WI38 (cell line): Measurements from ENCODE around the gene NOB1.

Experiments used
- H3K4me3 ChIP-seq: 2 replicates; pipeline ENCODE4 v1.5.1; 2011; ENCODE audit warnings: low read depth, mild to moderate bottlenecking, control low read depth, low read length
- TF ChIP-seq, protein P1 (sequence below): IDR thresholded peaks from 2 replicates; pipeline ENCODE4 v1.5.1; 2012; ENCODE audit warnings: low read depth, mild to moderate bottlenecking, control low read depth, low read length

The NOB1 gene

GRCh38 chr16:69756705-69757104 lies 2.0 kb upstream of the NOB1 start:
- TF ChIP-seq, protein P1, sequence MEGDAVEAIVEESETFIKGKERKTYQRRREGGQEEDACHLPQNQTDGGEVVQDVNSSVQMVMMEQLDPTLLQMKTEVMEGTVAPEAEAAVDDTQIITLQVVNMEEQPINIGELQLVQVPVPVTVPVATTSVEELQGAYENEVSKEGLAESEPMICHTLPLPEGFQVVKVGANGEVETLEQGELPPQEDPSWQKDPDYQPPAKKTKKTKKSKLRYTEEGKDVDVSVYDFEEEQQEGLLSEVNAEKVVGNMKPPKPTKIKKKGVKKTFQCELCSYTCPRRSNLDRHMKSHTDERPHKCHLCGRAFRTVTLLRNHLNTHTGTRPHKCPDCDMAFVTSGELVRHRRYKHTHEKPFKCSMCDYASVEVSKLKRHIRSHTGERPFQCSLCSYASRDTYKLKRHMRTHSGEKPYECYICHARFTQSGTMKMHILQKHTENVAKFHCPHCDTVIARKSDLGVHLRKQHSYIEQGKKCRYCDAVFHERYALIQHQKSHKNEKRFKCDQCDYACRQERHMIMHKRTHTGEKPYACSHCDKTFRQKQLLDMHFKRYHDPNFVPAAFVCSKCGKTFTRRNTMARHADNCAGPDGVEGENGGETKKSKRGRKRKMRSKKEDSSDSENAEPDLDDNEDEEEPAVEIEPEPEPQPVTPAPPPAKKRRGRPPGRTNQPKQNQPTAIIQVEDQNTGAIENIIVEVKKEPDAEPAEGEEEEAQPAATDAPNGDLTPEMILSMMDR, result no peak
- no peak overlapping the region for H3K4me3 ChIP-seq

GRCh38 chr16:69754143-69754468 lies 620 bp downstream of the NOB1 start:
- H3K4me3 ChIP-seq, result peak overlapping the region; percentile 75
- TF ChIP-seq, protein P1, result no peak

DNA sequence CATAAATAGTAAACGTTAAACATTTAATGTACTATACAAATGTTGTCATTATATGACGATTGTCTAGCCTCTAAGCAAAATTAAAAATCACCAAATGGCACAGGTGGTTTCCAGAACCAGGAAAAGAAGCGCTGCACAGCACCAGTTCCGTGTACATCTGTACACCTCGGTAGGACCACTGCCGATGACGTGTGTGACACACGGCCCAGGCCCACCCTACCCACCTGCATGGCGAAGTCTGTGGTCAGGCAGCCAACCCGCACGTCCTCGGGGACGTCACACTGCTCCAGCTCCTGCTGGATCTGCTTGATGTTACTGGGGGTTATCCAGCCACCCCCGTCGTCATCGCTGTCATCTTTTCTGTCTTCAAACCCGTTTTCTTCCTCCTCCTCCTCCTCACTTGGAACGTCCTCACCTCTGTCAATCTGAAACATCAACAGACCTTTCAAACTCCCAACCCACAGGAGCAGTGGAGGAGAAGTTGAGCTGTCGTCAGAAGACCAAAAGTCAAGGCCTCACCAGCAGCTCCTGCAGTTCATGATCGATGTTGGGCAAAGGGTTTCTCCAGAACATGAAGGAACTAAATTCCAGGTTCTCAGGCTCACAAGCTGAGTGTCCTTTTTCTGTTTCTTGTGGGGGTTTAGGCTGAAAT lies 5.9 kb downstream of the NOB1 start:
- TF ChIP-seq, protein P1, result no peak

GRCh38 chr16:69747115-69747514 lies 7.6 kb downstream of the NOB1 start:
- H3K4me3 ChIP-seq, result no peak overlapping the region
- TF ChIP-seq, protein P1, result no peak

More for the DNA sequence above, 5.9 kb downstream of the NOB1 start:
- H3K4me3 ChIP-seq, result no peak overlapping the region

GRCh38 chr16:69745959-69746358 lies 8.8 kb downstream of the NOB1 start:
- TF ChIP-seq, protein P1, result no peak
- no peak overlapping the region for H3K4me3 ChIP-seq

DNA sequence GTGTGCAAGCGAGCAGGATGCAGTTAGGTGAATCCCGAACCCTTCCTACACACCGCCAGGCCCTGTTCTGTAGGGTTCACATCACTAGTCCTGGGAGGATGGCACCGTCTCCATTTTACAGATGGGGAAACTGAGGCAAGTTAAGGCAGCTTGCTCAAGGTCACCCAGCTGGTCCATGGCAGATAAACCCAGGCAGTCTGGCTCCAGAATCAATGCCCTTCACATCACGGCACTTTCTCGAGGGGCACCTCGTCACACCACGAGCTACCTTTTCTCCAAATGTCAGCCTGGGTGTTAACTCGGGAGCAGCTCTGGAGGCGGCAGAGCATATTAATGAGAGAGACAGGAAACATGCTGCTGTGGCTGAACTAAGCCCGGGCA lies 9.5 kb downstream of the NOB1 start:
- no peak overlapping the region for H3K4me3 ChIP-seq
- TF ChIP-seq, protein P1, result no peak

DNA sequence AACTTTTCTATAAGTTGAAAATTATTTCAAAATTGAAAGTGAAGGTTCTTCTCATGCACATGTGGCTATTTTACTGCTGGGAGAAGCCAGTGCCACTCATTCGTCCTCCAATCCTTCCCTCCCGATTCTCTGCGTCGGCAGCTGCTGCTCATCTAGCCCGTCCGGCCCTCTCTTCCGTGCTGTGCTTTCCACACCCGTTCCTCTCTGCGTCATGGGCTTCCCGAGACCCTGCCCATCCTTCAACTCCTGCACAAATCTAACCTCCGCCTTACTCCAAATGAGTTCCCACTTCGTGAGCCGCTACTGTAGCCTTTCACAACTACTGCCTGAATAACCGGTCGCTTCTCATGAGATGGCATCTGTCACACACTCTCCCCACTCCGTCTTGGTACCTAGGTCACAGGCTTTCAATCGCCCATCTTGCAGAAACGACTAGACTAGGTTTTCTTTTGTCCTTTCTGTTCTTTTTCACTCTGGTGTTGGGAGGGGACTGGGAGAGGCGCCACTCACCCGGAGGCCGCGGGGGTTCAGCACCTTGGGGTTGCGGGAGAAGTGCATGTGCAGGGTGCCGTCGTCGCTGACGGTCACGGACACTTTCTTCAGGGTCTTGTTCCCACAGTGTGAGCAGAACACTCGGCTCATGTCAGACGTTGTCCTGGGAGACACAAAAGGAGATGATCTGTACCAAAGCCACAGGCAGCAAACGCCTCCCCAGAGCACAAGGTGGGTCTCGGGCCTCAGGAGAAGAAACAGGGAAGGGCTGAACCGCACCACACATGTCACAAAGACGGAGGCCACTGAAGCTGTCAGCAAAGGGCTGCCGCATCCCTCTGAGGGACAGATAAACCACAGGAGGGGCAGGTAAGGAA lies 10.1 kb downstream of the NOB1 start:
- H3K4me3 ChIP-seq, result no peak overlapping the region
- TF ChIP-seq, protein P1, result no peak
